K562 (cell line): ENCODE results near the gene TLE4.

Experiments used
- HLTF ChIP-seq: fragments of 450-650 bp; IDR thresholded peaks from 2 replicates; pipeline ENCODE4 v1.6.1; 2016
- ILF3 ChIP-seq: fragments of 450-650 bp; IDR thresholded peaks from 2 replicates; pipeline ENCODE4 v1.6.1; 2018; ENCODE audit warnings: antibody characterized with exemption, mild to moderate bottlenecking, moderate library complexity, borderline replicate concordance
- POLR2A ChIP-seq: fragments of 450-650 bp; conservative IDR thresholded peaks from 2 replicates; pipeline ENCODE4 v1.6.1; 2016
- POLR2G ChIP-seq: fragments of 200-400 bp; formaldehyde crosslinking; IDR thresholded peaks from 2 replicates; pipeline ENCODE4 v1.6.1; 2017; ENCODE audit warnings: low read depth, mild to moderate bottlenecking, antibody characterized with exemption, low read length, moderate library complexity
- SIN3B ChIP-seq: fragments of 450-650 bp; IDR thresholded peaks from 2 replicates; pipeline ENCODE4 v1.6.1; 2017; ENCODE audit warnings: low read depth, mild to moderate bottlenecking, moderate library complexity
- SLC30A9 ChIP-seq: fragments of 250-450 bp; sonication (Bioruptor Pico); IDR thresholded peaks from 2 replicates; pipeline ENCODE4 v1.8.0; 2022; ENCODE audit warnings: mild to moderate bottlenecking, moderate library complexity
- STAT5B ChIP-seq: fragments of 250-450 bp; sonication (Bioruptor Pico); IDR thresholded peaks from 2 replicates; pipeline ENCODE4 v1.8.0; 2021; ENCODE audit warnings: mild to moderate bottlenecking, inconsistent platforms
- TARDBP ChIP-seq: fragments of 450-650 bp; IDR thresholded peaks from 2 replicates; pipeline ENCODE4 v1.6.1; 2016
- ZBTB1 ChIP-seq: sonication (generic); formaldehyde crosslinking; IDR thresholded peaks from 2 replicates; pipeline ENCODE4 v1.8.1; 2023; ENCODE audit warnings: missing genetic modification reagents, low read depth, mild to moderate bottlenecking, borderline replicate concordance
- TF ChIP-seq, protein P1 (sequence below): sonication (generic); formaldehyde crosslinking; IDR thresholded peaks from 2 replicates; pipeline ENCODE4 v1.9.0; 2022; ENCODE audit warnings: mild to moderate bottlenecking, missing genetic modification reagents
- TF ChIP-seq, protein P2 (sequence below), 2 experiments: fragments of 150-350 bp in 1 of 2; IDR thresholded peaks; 2 replicates each; pipeline ENCODE4 v1.6.1; 2012 to 2016; ENCODE audit warnings: low read depth in 2 of 2, low read length in 2 of 2, mild to moderate bottlenecking in 1 of 2, moderate library complexity in 1 of 2
- TF ChIP-seq, protein P3 (sequence below), 3 experiments: IDR thresholded peaks in 2 of 3; conservative IDR thresholded peaks in 1 of 3; 2 replicates each; pipeline ENCODE4 v1.5.1; 2011 to 2012; ENCODE audit warnings: low read length in 3 of 3, mild to moderate bottlenecking in 3 of 3, control low read depth in 2 of 3, improper control_type of control experiment in 1 of 3, inconsistent platforms in 1 of 3, low read depth in 1 of 3, mixed read lengths in 1 of 3, moderate library complexity in 1 of 3; ENCODE audit not compliant: insufficient read depth in 2 of 3
- TF ChIP-seq, protein P4 (sequence below): sonication (generic); formaldehyde crosslinking; IDR thresholded peaks from 2 replicates; pipeline ENCODE4 v1.9.0; 2022; ENCODE audit warnings: mild to moderate bottlenecking, missing genetic modification reagents
- TF ChIP-seq, protein P5 (sequence below), 2 experiments: fragments of 450-650 bp in 1 of 2; sonication (generic) in 1 of 2; formaldehyde crosslinking; conservative IDR thresholded peaks; 2 replicates each; pipeline versions ENCODE4 v1.4.0 to v1.8.1; 2020 to 2022; ENCODE audit warnings: mild to moderate bottlenecking in 1 of 2, missing genetic modification reagents in 1 of 2

DNA sequence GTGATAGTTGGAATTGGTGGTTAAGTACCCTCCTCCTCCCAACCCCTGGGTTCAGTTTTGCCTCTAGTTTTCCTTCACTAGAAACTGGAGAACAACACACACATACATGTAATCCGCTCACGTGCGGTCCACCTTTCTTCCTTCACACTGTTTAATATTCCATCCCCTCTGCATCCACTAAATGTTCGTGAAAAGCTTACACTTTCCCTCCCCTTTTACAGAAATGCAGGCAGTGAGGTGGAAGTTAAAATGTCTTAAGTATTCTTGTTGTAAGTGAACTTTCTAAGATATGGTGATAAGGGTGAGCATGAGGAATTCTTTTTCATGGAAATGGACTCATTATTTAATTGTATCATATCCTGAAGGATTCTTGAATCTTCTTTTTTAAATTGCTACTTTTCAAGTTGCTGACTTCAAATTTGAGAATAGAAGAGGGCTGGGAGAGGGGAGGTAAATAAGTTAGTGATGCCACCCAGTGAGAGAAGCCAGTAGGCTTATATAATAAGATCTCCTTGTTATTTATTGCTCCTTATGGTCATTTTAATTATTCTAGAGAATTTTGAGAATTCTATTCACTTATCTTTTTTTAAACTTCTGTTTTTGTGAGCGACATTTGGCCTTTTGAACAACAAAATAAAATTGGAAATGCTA is 90.2 kb downstream of the TLE4 start:
- TF ChIP-seq STAT5B (CRISPR knock-in tag) (no peak), POLR2G (no peak), POLR2A (no peak), SIN3B (no peak), ZBTB1 (CRISPR knock-in tag) (no peak), SLC30A9 (CRISPR knock-in tag) (no peak), HLTF (no peak), ILF3 (no peak), TARDBP (no peak)
- TF ChIP-seq, protein P1, sequence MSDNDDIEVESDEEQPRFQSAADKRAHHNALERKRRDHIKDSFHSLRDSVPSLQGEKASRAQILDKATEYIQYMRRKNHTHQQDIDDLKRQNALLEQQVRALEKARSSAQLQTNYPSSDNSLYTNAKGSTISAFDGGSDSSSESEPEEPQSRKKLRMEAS (CRISPR knock-in tag), result no peak
- TF ChIP-seq, protein P2, sequence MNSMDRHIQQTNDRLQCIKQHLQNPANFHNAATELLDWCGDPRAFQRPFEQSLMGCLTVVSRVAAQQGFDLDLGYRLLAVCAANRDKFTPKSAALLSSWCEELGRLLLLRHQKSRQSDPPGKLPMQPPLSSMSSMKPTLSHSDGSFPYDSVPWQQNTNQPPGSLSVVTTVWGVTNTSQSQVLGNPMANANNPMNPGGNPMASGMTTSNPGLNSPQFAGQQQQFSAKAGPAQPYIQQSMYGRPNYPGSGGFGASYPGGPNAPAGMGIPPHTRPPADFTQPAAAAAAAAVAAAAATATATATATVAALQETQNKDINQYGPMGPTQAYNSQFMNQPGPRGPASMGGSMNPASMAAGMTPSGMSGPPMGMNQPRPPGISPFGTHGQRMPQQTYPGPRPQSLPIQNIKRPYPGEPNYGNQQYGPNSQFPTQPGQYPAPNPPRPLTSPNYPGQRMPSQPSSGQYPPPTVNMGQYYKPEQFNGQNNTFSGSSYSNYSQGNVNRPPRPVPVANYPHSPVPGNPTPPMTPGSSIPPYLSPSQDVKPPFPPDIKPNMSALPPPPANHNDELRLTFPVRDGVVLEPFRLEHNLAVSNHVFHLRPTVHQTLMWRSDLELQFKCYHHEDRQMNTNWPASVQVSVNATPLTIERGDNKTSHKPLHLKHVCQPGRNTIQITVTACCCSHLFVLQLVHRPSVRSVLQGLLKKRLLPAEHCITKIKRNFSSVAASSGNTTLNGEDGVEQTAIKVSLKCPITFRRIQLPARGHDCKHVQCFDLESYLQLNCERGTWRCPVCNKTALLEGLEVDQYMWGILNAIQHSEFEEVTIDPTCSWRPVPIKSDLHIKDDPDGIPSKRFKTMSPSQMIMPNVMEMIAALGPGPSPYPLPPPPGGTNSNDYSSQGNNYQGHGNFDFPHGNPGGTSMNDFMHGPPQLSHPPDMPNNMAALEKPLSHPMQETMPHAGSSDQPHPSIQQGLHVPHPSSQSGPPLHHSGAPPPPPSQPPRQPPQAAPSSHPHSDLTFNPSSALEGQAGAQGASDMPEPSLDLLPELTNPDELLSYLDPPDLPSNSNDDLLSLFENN (IDR thresholded peaks at IDR 0.05; ENCODE audit: low read depth in 2 of 2, low read length in 2 of 2), result no peak
- TF ChIP-seq, protein P3, sequence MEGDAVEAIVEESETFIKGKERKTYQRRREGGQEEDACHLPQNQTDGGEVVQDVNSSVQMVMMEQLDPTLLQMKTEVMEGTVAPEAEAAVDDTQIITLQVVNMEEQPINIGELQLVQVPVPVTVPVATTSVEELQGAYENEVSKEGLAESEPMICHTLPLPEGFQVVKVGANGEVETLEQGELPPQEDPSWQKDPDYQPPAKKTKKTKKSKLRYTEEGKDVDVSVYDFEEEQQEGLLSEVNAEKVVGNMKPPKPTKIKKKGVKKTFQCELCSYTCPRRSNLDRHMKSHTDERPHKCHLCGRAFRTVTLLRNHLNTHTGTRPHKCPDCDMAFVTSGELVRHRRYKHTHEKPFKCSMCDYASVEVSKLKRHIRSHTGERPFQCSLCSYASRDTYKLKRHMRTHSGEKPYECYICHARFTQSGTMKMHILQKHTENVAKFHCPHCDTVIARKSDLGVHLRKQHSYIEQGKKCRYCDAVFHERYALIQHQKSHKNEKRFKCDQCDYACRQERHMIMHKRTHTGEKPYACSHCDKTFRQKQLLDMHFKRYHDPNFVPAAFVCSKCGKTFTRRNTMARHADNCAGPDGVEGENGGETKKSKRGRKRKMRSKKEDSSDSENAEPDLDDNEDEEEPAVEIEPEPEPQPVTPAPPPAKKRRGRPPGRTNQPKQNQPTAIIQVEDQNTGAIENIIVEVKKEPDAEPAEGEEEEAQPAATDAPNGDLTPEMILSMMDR (IDR thresholded peaks at IDR 0.05 in 2 of 3, conservative IDR thresholded peaks at IDR 0.05 in 1 of 3; ENCODE audit: insufficient read depth in 2 of 3, low read depth in 1 of 3, low read length in 3 of 3), result no peak
- TF ChIP-seq, protein P4, sequence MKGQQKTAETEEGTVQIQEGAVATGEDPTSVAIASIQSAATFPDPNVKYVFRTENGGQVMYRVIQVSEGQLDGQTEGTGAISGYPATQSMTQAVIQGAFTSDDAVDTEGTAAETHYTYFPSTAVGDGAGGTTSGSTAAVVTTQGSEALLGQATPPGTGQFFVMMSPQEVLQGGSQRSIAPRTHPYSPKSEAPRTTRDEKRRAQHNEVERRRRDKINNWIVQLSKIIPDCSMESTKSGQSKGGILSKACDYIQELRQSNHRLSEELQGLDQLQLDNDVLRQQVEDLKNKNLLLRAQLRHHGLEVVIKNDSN (CRISPR knock-in tag), result no peak
- TF ChIP-seq, protein P5, sequence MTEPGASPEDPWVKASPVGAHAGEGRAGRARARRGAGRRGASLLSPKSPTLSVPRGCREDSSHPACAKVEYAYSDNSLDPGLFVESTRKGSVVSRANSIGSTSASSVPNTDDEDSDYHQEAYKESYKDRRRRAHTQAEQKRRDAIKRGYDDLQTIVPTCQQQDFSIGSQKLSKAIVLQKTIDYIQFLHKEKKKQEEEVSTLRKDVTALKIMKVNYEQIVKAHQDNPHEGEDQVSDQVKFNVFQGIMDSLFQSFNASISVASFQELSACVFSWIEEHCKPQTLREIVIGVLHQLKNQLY (CRISPR knock-in tag; conservative IDR thresholded peaks at IDR 0.05), result no peak
